Stimulated activated CD8-positive, alpha-beta memory T cell treated with anti-CD3 and anti-CD28 coated beads, Interleukin-2, amount 100 ng/mL, for 1 hour (primary cell): ENCODE measurements around the gene OIT3.

ENCODE experiments used
- DNase-seq, 2 donors: peaks; one replicate each; pipeline ENCODE4 v3.0.0-alpha.2; 2020; ENCODE audit warnings: low read depth in 2 of 2

OIT3 gene

DNA sequence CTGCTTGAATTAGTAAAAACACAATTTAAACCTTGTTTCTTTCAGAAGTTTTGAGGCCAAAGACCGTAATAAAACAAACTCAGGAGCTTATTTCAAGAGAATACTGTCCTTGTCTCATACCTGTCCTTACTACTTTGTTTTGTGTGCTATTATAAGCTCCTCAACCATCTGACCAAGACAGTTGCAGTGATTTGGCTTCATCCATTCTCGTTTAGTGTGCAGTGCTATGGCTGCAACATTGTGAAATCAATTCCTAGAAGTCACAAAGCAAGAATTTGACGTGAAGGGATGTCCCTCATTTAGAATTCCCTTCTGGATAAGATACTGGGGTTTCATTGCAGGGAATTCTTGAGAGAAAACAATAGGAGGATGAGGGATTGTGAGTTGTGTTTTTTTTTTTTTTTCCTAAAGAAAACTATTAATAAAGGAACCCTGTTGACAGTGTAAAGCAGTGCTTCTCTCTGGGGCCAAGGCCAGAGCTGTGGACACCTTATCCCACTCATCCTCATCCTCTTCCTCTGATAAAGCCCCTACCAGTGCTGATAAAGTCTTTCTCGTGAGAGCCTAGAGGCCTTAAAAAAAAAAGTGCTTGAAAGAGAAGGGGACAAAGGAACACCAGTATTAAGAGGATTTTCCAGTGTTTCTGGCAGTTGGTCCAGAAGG is at the start of gene OIT3:
TSS of gene OIT3 (plus strand) at position 604 of the 663 bp plus-strand sequence. CDS start 60 bp downstream, outside the sequence.
- DNase-seq, result no peak

DNA sequence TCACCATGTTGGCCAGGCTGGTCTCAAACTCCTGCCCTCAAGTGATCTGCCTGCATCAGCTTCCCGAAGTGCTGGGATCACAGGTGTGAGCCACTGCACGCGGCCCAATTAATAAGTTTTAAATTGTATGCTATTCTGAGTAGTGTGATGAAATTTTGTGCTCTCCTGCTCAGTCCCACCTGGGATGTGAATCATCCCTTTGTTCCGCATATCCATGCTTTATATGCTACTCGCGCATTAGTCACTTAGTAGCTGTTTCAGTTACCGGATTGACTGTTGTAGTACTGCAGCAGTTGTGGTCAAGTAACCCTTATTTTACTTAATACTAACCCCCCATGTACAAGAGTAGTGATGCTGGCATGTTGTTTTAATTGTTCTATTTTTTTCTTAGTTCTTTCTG is 47.3 kb upstream of the OIT3 start:
- DNase-seq, result no peak

DNA sequence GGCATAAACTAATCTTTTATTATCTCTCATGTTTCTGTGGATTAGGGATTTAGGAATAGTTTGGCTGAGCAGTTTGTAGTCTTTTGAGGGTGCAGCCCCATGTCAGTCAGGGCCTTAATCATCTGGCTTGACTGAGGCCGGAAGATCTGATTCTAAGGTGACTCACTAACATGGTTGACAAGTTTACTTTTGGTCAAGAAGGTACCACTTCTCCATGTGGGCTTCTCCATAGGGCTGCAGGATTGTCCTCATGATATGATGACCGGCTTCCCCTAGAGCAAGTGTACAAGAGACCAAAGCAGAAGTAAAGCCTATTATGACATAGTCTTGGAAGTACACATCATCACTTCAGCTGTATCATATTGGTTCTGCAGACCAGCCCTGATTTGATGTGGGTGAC is 45.9 kb upstream of the OIT3 start:
- DNase-seq, result no peak

DNA sequence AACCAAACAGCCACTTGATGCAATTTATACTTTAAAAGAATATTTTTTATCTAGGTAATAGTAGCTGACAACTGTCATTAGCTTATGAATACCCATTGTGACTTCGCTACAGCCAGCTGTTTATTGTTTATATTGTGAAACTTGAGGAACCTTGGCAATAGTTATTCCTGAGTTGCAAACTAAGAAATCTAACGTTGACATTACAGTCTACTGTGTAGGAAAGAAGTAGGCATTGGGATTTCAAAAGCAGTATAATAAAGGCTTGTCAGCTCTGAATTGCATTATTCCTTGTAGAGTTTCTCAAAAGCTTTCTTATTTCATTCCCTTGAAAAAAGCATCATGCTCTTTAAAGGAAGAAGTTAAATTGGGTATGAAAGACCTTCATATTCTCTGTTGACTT is 42.7 kb upstream of the OIT3 start:
- no peak for DNase-seq

DNA sequence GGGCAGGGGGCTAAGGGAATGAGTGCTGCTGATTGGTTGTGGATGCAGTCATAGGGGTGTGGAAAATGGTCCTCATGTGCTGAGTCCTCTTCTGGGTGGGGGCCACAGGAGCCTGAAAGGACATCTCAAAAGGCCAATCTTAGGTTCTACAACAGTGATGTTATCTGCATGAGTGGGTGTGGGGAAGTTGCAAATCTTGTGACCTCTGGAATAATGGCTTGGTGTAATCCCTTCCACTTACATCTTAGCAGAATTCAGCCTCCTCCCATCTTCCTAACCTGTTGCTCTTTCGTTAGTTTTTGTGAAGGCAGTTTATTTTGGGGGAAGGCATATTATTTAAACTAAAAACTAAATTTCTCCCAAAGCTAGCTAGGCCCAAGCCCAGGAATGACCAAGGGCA is 42.0 kb upstream of the OIT3 start:
- DNase-seq, result no peak

DNA sequence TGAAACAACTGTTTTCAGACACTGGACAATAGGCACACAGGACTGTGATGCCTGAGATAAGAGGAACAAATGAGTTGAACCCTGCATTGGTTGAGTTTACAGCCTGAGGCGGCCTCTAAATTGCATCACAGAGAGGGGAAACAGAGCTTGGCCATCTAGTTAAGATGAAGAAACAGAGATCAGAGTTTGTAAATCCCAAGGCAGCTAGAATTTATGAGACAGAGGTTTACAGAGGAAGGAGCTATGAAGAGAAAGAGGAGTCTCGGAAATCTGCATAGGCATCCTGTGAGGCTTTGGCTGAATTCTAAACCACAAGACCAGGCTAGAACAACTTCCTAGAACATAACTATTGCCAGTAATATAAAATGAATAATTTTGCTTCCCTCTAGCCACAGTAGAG is 41.0 kb upstream of the OIT3 start:
- no peak for DNase-seq

DNA sequence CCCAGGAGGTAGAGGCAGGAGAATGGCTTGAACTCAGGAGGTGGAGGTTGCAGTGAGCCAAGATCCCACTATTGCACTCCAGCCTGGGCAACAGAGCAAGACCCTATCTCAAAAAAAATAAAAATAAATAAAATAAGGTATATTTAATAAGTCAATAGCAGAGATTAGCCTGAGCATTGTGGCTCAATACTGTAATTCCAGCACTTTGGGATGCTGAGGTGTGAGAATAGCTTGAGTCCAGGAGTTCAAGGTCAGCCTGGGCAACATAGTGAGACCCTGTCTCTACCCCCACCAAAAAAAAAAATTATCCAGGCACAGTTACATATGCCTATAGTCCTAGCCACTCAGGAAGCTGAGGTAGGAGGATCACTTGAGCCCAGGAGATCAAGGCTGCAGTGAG is 38.4 kb upstream of the OIT3 start:
- no peak for DNase-seq

DNA sequence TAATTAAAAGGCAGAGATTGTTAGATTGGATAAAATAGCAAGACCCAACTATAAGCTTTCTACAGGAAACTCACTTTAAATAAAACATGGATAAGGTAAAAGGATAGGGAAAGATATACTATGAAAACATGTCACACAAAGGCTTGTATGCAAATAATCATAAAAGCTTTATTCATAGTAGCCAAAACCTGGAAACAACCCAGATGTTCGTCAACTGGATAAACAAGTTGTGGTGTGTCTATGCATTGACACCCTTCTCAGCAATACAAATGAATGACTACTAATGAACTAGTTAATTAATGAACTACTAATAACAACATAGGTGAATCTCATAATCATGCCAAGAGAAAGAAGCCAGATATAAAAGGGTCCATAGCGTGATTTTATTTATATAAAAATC is 37.7 kb upstream of the OIT3 start:
- DNase-seq, result no peak

DNA sequence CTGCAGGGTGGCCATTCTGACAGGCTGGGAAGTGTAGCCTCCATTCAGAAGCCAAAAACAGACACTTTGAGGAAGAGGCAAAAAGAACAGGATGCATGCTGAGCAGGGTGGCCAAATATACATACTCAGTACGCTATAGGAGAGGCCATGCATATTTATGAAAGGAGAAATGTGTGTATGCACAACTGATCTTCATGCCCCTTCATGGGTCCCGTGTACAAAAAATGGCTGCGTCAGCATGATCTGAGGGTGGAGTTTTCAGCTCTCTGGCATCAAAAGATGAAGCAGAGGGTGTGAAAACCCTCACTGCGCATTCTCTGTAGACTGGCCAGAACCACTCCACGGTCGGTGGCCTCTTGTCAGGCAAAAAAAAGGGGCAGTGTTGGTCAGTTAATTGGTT is 35.5 kb upstream of the OIT3 start:
- DNase-seq, result no peak

DNA sequence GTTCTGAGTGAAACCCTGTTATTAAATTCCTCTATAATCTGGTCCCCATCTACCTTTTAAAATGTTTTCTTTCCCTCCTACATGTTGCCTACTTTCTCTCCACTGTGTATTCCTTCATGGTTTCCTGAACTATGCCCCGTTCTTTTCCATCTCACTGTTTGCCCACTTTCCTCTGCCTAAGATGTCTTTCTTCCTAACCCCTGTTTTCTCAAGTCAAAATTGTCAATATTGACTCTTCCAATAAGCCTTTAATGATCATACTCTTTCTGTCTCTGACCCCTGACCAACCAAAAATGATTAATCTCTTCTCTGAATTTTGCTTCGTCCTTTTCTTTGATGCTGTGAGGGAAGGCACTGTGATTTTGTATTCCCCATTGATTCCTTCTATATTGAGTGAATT is 30.6 kb upstream of the OIT3 start:
- no peak for DNase-seq

DNA sequence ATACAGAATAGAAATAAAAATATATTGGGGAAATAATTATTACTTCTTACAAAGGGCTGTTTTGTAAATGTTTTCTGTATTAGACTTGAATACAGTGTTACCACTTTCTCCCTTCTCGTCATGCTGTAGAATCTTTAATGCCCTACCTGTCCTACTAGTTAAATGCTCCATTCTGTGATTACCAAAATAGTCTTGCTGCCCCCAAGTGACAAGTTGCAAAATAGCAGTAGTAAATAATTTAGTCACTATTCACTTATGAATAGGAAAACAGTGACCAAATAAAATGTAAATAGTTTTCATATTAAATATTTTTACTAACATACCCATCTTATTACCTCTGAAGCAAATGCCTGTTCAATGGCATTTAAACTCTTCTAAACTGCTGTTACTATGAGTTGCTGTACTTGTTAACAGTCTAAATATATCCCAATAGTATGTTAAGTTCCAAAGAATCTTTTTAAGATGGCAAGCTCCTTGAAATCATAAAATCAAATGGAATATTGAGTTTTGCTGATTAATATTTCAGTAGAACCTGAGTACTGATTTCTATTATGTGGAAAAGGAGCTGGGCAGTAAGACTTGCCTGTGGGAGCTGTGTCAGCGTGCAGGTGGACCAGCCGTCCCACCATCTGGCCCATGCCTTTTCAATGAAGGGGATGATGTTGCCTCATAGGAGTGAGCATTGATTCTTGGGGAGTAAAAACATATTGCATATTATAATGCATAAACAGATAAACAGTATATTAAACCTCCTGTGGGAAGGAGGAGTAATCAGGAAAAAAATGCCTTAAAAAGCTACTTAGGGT is 18.1 kb upstream of the OIT3 start:
- DNase-seq, result no peak

DNA sequence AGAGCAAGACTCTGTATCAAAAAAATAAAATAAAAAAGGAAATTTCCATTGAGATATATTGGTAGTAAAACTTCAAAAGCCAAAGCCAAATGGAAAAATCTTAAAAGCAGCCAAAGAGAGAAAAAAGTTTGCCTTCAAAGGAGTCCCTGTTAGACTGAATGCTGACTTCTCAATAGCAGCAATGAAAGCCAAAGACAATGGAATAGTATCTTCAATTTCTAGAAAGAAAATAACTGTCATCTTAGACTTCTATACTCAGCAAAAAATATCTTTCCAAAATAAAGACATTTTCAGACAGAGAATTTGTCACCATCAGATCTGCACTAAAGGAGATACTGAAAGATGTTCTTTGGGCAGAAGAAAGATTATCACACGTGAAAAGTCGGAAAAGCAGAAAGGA is 14.3 kb upstream of the OIT3 start:
- DNase-seq, result no peak

DNA sequence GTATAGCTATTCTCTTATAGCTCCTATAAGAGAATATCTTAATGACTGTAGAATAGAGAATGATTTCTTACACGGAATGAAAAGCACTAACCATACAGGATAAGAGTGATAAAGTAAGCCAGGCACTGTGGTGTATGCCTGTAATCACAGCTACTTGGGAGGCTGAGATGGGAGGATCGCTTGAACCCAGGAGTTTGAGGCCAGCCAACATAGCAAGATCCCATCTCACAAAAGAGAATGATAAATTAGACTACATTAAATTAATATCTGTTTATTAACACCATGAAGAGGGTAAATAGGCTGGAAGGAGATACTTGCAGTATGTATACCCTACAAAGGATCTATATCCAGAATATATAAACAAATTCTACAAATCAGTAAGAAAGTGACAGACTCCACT is 12.2 kb upstream of the OIT3 start:
- no peak for DNase-seq

DNA sequence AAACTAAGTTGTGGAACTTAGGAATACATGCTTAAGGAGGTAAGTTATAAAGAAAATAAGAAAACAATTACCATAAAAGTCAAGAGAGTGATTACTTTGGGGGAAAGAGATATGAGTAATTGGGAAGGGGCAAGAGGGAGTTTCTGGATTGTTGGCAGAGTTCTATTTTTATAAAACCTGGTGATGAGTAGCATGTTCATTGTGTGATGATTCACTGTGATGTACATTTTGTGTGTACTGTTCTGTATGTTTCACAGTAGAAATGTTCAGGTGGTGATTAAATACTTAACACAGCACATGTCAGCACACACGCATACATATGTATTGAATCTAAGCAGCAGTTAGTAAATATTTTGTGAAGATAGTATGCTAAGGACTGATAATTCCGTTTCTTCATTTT is 9.7 kb upstream of the OIT3 start:
- no peak for DNase-seq

DNA sequence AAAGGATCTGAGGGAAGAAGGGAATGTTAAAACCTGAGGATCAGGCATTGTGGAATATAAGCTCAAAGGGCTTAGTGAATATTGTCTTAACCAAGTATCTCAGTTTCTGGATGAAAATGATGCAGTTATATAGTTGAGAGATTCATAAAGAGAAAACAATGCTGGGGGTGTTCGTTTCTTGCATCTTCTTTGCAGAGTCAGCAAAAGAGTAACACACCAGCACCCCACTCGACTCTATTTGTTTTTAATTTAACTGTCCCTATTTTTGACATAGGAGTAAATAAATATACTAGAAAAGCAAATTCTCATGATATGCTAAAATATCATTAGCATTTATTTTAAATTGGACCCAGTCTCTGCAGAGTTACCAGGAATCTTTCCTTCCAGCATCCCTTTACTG is 7.6 kb upstream of the OIT3 start:
- no peak for DNase-seq

DNA sequence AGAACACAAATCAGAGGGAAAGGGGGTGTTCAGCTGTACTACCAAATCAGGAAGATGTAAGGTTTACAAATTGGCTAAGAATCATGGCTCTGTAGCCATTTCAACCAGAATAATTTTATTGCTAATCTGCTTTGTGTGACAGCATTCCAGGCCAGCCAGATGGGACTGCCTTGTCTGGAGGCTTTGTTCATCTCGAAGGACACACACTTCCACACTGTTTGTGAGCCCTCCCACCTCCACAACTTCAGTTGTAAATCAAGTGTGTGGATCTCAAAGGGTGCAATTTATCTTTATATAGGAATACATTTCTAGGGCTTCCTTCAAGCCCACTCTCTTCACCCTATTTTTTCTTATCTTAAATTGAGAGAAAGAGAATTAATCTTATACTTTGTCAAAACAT is 6.9 kb upstream of the OIT3 start:
- no peak for DNase-seq

DNA sequence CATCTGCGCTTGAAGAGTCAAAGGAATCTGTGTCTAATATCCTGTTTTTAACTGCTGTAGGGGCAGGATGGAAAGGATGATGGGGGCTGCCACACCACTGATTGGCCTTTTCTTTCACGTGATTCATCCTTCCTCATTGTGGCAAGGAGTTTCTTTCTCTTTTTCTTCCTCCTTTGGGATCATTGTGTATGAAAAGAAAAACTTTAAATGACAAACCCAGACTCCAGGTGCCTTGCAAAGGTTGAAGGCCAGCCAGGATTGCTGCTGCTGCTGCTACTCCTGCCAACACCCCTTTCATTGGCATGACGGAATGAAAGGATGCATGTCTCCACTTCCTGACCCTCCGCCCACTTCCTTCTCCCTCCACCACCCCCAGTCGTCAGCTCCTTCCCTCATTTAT is 6.5 kb upstream of the OIT3 start:
- DNase-seq, result no peak

DNA sequence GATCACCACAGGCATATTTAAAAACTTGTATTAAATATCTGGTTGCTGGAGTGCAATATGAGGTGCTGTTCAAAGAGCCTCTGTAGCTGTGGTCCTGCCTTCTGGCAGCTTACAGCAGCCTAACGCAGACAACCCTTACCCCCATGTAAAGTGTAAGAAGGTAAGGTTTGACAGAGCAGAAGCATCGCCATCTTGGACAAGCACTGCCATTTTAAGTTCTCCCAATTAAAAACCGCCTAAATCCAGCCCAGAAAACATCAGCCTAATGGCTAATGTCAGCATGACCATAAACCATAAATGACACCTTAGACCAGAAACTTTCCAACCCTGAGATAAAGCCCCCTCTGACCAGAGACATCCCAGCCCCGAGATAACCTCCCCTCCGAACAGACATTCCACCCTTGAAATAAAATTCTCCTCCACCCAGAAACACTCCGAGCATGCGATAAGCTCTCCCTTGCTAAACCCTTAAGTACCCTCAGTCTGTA is 5.3 kb upstream of the OIT3 start:
- no peak for DNase-seq

DNA sequence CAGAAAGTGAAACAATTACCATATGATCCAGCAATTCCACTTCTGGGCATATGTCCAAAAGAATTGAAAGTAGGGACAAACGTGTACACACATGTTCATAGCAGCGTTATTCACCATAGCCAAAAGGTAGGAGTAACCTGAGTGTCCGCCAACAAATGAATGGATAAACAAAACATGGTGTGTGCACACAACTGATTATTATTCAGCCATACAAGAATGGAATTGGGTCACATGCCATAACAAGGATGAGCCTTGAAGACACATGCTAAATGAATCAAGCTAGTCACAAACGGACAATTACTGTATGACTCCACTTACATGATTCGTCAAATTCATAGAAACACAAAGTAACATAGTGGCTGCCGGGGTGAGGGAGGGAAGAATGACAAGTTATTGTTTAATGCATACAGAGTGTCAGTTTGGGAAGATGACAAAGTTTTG is 4.1 kb upstream of the OIT3 start:
- DNase-seq, result no peak

DNA sequence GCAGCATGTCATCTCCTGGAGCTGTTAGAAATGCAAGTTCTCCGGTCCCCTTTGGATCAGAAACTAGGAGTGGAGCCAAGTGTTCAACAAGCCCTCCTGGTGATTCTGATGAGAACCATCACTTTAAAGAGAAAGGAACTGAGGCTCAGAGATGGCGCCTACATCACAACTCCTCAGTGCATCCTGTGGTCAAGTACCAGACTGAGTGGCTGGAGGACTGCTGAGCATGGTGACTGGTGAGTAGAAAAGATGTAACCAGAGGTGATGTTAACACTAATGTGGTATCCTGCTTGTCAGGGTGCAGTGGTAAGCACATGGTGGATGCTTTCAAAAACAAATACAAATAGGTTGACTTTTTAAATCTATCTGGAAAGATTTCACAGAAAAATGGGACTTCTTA is 3.5 kb upstream of the OIT3 start:
- no peak for DNase-seq

DNA sequence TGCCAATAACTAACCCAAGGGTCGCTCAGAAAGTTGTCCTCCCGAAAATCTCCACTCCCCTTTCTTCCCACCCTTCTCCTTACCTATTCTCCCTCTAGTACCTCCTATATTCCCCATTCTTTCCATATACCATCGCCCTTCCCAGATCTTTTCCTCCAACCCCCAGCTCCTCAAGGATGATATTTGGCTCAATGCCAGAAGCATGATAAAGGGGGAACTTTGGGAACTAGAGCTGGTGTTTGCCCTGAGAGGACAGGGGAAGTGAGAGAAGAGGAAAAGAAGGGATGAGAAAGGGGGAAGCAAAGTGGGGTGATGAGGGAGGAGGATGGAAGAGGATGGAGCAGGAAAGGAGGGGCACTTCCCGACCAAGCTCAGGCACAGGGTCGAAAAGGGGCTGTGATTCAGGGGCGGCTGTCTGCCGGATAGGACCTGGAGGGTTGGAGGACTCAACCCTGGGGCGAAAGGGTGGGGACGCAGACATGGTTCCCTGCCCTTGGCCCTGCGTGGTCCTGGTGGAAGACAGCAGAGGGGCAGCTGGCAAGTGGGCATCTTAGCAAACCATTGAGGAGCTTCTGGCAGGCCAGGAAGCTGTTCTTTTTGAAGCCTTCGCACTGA is 1.8 kb downstream of the OIT3 start:
- no peak for DNase-seq

DNA sequence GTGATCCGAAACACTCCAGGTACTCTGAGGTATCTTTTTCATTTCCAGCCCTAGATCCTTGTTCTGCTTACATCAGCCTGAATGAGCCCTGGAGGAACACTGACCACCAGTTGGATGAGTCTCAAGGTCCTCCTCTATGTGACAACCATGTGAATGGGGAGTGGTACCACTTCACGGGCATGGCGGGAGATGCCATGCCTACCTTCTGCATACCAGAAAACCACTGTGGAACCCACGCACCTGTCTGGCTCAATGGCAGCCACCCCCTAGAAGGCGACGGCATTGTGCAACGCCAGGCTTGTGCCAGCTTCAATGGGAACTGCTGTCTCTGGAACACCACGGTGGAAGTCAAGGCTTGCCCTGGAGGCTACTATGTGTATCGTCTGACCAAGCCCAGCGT is 5.1 kb downstream of the OIT3 start:
- DNase-seq, result no peak

DNA sequence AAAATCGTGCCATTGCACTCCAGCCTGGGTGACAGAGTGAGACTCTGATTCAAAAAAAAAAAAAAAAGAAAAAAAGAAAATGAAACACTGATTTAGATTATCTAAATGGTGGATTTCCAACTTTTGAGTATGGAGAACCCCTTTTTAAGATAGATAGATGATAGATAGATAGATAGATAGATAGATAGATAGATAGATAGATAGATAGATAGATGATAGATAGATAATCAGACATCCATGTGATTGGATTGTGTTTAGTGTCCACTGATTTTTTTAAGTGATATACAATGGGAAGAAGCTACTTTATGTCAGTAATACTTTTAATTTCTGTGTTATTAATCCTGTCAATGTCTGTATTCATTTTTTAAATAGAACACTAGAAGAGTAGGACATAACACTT is 6.0 kb downstream of the OIT3 start:
- DNase-seq, result no peak
